ENCODE data around the gene ANKFY1.

DNA sequence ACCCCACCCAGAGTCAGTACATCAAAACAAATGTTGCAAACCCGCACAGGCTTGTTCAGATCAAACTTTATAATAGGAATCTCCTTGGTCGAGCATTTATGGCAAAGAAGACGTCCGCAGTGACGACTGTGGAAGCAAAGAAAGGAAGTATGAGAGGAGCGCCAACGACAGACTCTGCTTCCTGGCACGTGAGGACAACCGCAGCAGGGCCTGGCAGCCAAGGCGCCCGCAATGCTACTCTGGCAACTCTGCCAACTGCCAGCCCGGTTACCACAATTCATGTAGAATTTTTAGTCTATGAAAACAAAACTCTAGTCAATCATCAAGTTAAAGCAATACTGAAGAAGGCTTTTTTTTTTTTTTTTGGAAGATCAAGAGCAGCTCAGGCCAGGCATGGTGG lies 96.0 kb downstream of the ANKFY1 start:
- TF ChIP-seq, protein P1, sequence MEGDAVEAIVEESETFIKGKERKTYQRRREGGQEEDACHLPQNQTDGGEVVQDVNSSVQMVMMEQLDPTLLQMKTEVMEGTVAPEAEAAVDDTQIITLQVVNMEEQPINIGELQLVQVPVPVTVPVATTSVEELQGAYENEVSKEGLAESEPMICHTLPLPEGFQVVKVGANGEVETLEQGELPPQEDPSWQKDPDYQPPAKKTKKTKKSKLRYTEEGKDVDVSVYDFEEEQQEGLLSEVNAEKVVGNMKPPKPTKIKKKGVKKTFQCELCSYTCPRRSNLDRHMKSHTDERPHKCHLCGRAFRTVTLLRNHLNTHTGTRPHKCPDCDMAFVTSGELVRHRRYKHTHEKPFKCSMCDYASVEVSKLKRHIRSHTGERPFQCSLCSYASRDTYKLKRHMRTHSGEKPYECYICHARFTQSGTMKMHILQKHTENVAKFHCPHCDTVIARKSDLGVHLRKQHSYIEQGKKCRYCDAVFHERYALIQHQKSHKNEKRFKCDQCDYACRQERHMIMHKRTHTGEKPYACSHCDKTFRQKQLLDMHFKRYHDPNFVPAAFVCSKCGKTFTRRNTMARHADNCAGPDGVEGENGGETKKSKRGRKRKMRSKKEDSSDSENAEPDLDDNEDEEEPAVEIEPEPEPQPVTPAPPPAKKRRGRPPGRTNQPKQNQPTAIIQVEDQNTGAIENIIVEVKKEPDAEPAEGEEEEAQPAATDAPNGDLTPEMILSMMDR (conservative IDR thresholded peaks at IDR 0.05; ENCODE audit: low read depth, low read length), result no peak
- TF ChIP-seq EZH2phosphoT487 (IDR thresholded peaks at IDR 0.05; ENCODE audit: borderline replicate concordance, low read length) (no peak), EZH2 (IDR thresholded peaks at IDR 0.05; ENCODE audit: low read length, unreplicated experiment) (no peak)

All from PC-3 (cell line).